OCI-LY1 (cell line): ENCODE data around the gene PYROXD2.

ENCODE experiments used
- CTCF ChIP-seq: fragments of 200-600 bp; sonication (generic), shearing (Covaris generic); IDR thresholded peaks from 2 replicates; pipeline ENCODE4 v1.5.1; 2017; ENCODE audit warnings: mild to moderate bottlenecking, antibody characterized with exemption, low read length, moderate library complexity, mixed read lengths
- EZH2 ChIP-seq: fragments of 200-600 bp; sonication (generic), shearing (Covaris generic); IDR thresholded peaks from 2 replicates; pipeline ENCODE4 v1.8.0; 2017; ENCODE audit warnings: borderline replicate concordance, mixed run types, mild to moderate bottlenecking, antibody characterized with exemption, low read length, moderate library complexity, mixed read lengths

- TF ChIP-seq CTCF, result no peak
- no peak for TF ChIP-seq EZH2
These were observed 12.5 kb downstream of the PYROXD2 start for GRCh38 chr10:98402478-98402877.
